ENCODE measurements around the gene KCNN3.

The KCNN3 gene

DNA sequence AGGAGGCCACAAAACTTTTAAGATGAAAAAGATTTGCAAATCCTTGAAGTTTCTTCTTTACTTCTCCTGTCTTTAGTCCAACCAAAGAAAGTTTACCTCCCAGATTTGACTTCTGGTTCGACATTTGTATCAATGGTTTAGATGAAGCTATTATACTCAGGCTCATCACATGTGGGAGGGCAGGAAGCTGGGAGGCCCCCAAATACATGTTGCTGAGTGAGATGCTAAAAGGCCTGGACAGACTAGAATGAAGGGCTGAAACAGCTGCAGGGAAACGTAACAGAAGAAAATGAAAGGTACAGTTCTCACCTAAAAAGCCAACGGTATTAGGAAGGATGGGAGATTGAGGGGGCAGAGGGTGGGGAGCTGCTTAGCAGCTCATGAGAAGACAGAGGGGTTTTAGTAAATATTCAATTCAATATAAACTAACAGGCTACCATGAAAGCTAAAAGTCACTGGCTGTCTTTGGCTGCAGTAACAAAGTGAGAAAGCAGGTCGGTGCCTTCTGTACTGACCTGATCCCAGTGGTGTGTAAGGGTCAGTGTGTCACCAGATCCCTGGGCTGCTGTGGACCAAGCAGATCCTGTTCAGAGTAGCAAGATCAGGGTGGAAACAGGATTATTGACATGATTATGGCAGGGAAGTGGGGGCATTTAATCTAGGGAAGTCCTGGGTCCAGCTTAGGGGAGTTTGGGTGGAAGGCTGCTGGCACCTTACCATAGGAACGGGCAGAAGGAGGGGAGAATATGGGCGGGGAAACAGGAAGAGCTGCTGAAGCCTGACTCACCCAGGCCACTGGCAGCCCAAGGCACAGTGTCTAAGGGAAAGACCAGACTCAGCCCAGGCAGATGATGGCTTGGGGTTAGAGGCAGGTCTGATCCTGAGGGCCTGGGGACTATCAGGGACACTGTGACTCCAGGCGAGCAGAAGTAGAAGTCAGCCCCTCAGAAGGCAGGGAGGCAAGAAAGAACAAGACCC is 60.4 kb downstream of the KCNN3 start:
- TF ChIP-seq, protein P1, sequence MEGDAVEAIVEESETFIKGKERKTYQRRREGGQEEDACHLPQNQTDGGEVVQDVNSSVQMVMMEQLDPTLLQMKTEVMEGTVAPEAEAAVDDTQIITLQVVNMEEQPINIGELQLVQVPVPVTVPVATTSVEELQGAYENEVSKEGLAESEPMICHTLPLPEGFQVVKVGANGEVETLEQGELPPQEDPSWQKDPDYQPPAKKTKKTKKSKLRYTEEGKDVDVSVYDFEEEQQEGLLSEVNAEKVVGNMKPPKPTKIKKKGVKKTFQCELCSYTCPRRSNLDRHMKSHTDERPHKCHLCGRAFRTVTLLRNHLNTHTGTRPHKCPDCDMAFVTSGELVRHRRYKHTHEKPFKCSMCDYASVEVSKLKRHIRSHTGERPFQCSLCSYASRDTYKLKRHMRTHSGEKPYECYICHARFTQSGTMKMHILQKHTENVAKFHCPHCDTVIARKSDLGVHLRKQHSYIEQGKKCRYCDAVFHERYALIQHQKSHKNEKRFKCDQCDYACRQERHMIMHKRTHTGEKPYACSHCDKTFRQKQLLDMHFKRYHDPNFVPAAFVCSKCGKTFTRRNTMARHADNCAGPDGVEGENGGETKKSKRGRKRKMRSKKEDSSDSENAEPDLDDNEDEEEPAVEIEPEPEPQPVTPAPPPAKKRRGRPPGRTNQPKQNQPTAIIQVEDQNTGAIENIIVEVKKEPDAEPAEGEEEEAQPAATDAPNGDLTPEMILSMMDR (IDR thresholded peaks at IDR 0.05; ENCODE audit: borderline replicate concordance, insufficient read depth, low read depth, low read length), result no peak
- H3K4me3 ChIP-seq (ENCODE audit: low read depth, low read length), result no peak overlapping the region

DNA sequence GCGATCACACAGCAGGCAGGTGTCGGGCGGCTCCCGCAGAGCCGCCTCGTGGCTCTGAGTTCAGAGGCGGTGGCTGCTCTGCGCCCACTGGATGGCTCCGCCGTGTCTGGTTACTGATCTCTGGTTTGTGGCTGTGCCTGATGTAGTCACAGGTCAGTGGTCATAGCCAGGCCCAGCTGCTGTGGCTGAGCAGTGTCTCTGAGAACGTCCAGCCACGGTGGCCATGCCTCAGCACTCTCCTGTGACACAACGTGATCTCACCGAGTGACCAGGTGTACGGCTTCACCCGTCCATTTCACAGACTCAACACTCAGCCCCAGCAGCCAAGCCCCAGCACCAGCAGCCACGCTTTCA is 61.2 kb downstream of the KCNN3 start:
- H3K4me3 ChIP-seq (ENCODE audit: low read depth, low read length), result no peak overlapping the region
- TF ChIP-seq, protein P1 (IDR thresholded peaks at IDR 0.05; ENCODE audit: borderline replicate concordance, insufficient read depth, low read depth, low read length), result no peak

DNA sequence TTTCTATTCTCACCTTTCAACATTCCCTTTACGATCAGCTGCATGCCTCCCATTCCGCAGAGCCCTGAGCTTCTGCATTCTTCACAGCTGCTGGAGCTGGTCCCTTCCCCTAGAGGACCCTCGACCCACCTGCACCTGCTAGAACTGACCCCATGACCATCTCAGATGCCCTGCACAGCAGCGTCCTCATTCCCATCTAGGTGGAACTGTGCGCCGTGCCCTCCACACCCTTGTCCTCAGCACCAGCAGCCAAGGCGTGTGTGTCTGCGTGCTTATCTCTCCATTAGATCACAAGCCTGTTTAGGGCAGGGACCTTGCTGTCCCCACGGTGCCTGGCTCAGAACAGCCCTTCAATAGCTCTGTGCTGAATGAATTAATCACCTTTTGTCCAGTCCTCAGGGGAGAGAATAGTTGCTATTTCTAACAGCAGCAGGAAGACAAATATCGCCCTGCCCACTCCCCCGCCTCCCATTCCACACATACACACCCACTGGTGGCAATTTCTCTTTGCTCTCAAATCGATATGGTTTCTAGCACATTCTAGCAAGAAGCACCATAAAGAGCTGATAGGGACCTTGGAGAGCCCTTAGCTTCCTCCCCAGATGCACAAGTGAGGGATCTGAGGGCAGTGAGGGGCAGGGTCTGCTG is 61.7 kb downstream of the KCNN3 start:
- no peak overlapping the region for H3K4me3 ChIP-seq (ENCODE audit: low read depth, low read length)
- TF ChIP-seq, protein P1 (IDR thresholded peaks at IDR 0.05; ENCODE audit: borderline replicate concordance, insufficient read depth, low read depth, low read length), result no peak

DNA sequence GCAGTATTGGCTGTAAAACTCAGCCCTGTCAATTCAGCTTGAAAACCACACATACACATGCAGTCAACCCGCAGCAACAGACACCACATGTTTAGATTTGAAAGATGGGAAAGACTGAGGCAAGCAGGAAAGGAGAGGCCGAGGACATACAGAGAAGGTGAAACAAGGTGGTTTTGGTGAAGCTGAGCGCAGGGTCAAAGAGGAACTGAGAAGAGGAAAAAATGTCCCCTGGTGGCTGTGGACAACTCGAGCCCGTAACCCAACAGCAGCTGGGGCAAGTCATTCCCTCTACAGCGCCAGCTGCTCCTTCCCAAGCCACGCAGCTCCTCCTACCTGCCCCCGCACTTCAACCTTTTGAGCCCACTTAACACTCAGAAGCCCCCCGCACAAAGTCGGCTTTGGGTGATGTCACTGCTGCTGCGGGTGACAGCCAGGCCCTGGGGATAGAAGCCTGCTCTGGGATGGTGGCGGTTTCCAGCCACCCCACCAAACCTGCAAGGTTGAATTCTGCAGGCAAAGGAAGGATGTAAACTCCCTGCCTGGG is 63.0 kb downstream of the KCNN3 start:
- H3K4me3 ChIP-seq (ENCODE audit: low read depth, low read length), result no peak overlapping the region

DNA sequence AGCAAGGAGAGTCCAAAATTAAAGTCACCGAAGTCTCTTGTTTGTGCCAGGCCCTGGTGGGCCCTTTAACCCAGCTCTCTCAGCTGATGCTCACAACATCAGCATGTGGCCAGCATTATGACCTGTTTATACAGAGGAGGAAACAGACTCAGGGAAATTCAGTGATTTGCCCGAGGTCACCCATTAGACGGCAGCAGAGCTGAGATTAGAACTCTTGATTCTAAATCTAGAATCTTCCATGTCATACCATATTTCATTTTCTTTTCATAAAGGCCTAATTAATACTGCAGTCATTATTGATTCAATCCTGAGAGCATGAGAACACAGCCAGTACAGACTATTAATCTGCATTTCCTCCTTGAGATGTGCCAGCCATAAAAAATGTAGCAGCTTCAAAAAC is 63.7 kb downstream of the KCNN3 start:
- H3K4me3 ChIP-seq (ENCODE audit: low read depth, low read length), result no peak overlapping the region
- TF ChIP-seq, protein P1 (IDR thresholded peaks at IDR 0.05; ENCODE audit: borderline replicate concordance, insufficient read depth, low read depth, low read length), result no peak

More for the DNA sequence above, 63.0 kb downstream of the KCNN3 start:
- TF ChIP-seq, protein P1 (IDR thresholded peaks at IDR 0.05; ENCODE audit: borderline replicate concordance, insufficient read depth, low read depth, low read length), result peak; percentile 30; the same call in 1 of the 2 replicates

DNA sequence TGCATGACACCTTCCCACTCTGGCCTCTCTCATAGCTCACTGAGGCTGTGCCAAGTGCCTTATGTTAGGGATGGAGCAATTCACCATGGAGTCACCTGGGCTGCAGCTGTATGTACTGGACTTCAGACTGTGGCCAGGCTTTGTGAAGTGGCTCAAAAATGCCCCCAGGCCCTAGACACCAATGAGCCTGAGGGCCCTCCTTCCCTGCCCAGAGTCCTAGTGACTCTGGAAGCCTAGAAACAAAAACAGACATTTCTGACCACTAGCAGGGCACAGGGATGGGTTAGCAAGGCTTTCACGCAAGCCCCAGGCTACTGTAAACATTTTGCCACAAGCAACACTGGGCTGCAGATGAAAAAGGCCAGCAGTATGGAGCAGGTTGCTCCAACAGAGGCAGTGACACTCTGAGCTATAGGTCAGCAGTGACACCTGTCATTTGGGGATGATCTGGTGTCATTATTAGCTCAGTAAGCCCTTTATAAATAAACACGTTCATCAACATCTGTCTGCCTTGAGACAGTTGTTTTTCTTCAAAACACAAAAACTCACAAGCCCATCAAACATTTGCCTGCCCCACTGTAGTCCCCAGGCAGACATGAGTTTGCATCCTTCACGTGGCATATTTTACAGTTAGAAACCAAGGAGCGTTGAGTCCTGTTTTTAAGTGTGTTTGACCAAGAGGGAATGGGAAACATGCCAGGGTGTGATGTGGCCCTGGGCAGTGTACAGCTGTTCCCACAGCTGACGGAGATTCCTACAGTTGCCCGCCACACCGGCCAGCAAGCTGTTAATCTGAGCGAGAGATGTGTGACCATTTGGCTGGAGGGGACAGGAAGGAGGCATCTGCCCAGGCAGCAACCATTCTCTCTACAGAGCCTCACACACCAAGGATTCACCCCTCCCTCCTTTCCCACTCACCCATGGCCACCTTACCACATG is 66.8 kb downstream of the KCNN3 start:
- TF ChIP-seq, protein P1 (IDR thresholded peaks at IDR 0.05; ENCODE audit: borderline replicate concordance, insufficient read depth, low read depth, low read length), result no peak
- H3K4me3 ChIP-seq (ENCODE audit: low read depth, low read length), result no peak overlapping the region

Measured in GM12875 (cell line).